Activated CD4-positive, alpha-beta T cell treated with anti-CD3 and anti-CD28 coated beads for 24 hours (primary cell): ENCODE results near the gene OR3A2.
"Not testable (repeated sequence)": the region's sequence is repeated elsewhere in the genome, so short reads cannot be mapped to it uniquely, and the experiment has no call there.

ENCODE experiments used
- DNase-seq, 2 donors: peaks; one replicate each; pipeline ENCODE4 v3.0.0-alpha.2; 2020; ENCODE audit warnings: low read depth in 2 of 2

OR3A2 gene

GRCh38 chr17:3385869-3386816 lies at the start of gene OR3A2:
TSS of gene OR3A2 (minus strand) at chr17:3386308.
- DNase-seq = no peak

DNA sequence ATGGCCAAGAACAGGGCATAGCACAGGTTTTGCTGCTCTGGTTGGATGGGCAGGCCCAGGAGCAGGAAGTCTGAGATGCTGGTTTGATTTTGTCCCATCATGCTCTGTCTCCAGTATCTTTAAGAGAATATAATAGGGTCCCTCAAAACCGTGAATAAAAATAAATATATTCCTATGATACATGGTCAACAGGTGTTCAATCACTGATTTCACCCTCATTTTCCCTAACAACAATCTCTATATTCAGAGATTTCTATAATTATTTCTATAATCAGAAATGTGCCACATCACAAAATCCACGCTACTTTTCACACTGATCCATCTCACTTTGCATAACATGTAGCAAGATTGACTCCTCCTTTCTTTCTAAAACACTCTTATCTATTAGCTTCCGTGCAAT lies 47.6 kb upstream of the OR3A2 start, which contains the start of gene OR1E2:
Gene OR1E2, minus strand, starts transcription at position 101 of the 400 bp plus-strand sequence. Its CDS starts 0 bp downstream, at position 101.
- DNase-seq = no peak

- DNase-seq = not testable (repeated sequence)
These were observed 47.1 kb upstream of the OR3A2 start for GRCh38 chr17:3433215-3433614.

- DNase-seq = no peak
These were observed 32.1 kb upstream of the OR3A2 start for GRCh38 chr17:3418222-3418621.

DNA sequence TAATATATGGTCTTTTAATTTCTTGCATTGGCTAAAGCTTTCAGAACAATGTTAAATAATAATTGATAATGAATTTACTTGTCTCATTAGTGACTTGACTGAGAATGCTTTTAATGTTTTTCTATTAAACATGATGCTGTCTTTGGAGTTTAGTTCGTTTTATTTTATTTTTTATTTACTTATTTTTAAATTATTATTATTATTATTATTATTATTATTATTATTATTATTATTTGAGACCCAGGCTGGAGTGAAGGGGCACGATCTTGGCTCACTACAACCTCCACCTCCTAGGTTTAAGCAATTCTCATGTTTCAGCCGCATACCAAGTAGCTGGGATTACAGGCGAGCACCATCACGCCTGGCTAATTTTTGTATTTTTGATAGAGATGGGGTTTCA lies 29.5 kb upstream of the OR3A2 start:
- DNase-seq = no peak

- not testable (repeated sequence) for DNase-seq
These were observed 26.1 kb upstream of the OR3A2 start for GRCh38 chr17:3412216-3412615.

DNA sequence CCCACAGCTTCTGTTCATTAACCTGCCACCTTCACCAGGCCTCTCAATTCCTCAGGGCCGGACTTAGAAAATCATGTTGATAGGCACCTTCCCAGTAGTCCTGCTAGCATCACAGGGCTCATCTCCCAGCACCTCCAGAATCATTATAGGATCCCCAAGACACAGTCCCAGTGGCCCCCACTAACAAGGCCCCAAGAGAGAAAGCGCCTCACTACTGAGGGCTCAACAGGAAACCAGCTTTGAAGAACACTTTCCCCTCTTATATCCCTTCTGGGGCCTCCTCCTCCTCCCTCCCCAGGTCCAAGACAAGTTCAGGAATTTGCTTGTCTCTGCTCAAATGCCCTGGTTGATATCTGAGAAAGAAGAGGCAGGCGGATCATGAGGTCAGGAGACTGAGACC lies 25.0 kb upstream of the OR3A2 start, which contains the start of gene OR3A3:
Gene OR3A3, plus strand, starts transcription at position 301 of the 400 bp plus-strand sequence.
- no peak for DNase-seq

DNA sequence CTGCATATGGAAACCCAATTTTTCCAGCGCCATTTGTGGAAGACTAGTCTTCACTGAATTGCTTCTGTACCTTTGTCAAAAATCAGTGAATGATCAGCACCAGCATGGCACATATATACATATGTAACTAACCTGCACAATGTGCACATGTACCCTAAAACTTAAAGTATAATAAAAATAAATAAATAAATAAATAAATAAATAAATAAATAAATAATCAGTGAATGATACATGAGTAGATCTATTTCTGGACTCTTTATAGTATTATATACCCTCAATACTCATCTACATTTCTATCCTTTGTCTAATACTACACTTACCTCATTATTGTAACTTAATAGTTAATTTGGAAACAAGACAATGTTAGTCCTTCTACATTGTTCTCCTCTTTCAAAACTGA lies 17.7 kb upstream of the OR3A2 start:
- not testable (repeated sequence) for DNase-seq

DNA sequence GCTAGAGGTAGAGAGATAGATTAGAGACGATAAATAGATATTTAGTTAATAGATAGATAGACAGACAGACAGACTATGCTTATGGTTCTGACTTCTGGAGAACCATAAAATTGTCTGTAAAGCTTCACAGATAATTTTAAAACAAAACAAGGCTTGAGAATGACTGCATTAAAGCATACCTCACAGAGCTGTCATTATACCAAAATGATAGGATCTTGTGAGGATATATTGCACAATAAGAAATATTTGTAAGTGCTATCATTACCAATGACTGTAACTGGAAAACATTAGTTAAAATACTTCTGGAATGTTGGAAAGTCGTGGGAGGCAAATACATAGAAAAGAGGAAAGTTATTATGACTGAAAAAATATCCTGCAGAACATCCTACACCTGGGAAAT lies 15.7 kb upstream of the OR3A2 start:
- no peak for DNase-seq

DNA sequence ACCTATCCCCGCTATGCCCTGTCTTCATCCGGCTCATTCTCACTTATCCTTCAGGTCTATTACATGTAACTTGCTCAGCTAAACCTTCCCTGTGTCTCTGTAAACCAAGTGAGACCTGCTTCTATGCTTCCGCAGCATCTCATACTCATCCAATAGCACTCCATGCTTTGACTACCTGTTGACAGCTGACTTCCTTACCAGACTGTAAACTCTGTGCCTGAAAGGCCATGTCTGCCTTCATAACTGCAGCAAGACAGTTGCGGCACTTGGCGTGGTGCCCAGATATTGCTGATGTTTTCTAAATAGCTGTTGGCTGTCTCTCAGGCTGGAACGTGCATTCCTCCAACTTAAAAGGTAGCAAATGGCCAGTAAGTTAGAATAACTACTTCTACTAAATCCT lies 13.9 kb upstream of the OR3A2 start:
- DNase-seq = no peak

- no peak for DNase-seq
These were observed 12.2 kb upstream of the OR3A2 start, which contains the start of gene OR1E1 for GRCh38 chr17:3398310-3398709. TSS of gene OR1E1 (minus strand) at chr17:3398410. CDS start at chr17:3398410, 0 bp downstream.

- not testable (repeated sequence) for DNase-seq
These were observed 11.7 kb upstream of the OR3A2 start for GRCh38 chr17:3397801-3398200.

GRCh38 chr17:3389791-3390190 lies 3.7 kb upstream of the OR3A2 start:
- no peak for DNase-seq

GRCh38 chr17:3381957-3382356 lies 4.2 kb downstream of the OR3A2 start:
- no peak for DNase-seq

- DNase-seq = no peak
These were observed 7.8 kb downstream of the OR3A2 start for GRCh38 chr17:3378321-3378720.

- not testable (repeated sequence) for DNase-seq
These were observed 14.9 kb downstream of the OR3A2 start for GRCh38 chr17:3371167-3371566.

DNA sequence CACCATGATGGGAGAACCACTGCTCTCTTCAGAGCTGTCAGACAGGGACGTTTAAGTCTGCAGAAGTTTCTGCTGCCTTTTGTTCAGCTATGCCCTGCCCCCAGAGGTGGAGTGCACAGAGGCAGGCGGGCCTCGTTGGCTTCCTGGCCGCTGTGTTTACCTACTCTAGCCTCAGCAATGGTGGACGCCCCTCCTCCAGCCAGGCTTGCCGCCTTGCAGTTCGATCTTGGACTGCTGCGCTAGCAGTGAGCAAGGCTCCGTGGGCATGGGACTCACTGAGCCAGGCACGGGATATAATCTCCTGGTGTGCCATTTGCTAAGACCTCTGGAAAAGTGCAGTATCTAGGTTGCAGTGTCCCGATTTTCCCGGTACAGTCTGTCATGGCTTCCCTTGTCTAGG lies 43.3 kb downstream of the OR3A2 start:
- not testable (repeated sequence) for DNase-seq

GRCh38 chr17:3335876-3336275 lies 50.2 kb downstream of the OR3A2 start:
- DNase-seq = no peak

DNA sequence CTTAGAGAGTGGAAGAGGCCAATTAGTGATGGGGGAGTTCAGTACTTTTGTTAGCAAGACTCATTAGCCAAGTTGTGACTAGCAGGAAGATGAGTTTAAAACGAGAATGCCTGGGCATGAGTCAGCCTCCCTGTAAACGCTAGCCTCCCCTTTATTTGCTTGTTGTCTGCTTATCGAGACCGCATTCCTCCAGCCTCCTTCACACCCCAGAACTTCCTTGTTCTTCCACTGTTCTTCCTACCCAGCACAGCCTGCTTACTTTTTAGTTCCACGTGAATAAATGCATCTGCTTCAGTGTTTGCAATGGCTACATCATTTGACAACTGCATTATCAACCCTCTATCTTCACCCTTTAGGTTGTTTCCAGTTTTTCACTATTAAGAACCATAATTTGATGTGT lies 67.8 kb downstream of the OR3A2 start:
- no peak for DNase-seq

GRCh38 chr17:3316836-3317235 lies 69.3 kb downstream of the OR3A2 start:
- no peak for DNase-seq

GRCh38 chr17:3308603-3309002 lies 77.5 kb downstream of the OR3A2 start:
- DNase-seq = no peak

DNA sequence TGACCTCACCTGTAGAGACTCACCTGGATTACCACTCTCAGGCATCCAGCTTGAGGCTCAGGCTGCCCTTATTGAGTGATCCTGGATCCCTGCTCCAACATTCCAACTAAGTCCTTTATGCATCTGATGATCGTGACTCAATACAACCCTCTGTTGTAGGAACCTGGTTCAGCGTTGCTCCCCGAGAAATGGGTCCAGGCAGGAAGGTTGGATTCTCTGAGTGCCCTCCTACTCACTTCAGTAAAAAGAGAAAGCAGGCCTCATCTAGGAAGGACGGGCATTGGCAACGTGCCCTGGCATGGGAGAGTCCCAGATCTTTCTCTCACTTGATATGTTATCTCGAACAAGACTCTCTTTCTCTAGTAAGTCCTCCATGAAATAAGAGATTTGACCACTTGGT lies 87.8 kb downstream of the OR3A2 start, which contains the start of gene OR3A1:
Gene OR3A1, minus strand, starts transcription at position 101 of the 400 bp plus-strand sequence. CDS start 5,778 bp downstream, outside the sequence.
- no peak for DNase-seq

GRCh38 chr17:3295632-3296031 lies 90.5 kb downstream of the OR3A2 start:
- DNase-seq = no peak
